Spinal cord (tissue), 10 donors: Measurements from ENCODE around the gene IFT25. TPM values are rescaled to one million over a fixed set of nuclear protein-coding genes. Genes with fewer than 3 reads are reported as not detected.
"Not testable (repeated sequence)": the region's sequence is repeated elsewhere in the genome, so short reads cannot be mapped to it uniquely, and the experiment has no call there.

Source experiments
- DNase-seq, 6 donors: peaks; one replicate each; pipeline versions ENCODE4 v3.0.0 to v3.0.0-alpha.2; 2013 to 2015; ENCODE audit warnings: low spot score in 6 of 6, low read depth in 4 of 6
- H3K27ac ChIP-seq: one replicate; pipeline ENCODE4 v1.5.1; 2013; ENCODE audit warnings: low read depth, low read length, control low read depth
- H3K27me3 ChIP-seq: one replicate; pipeline ENCODE4 v1.6.1; 2013; ENCODE audit warnings: low read length; ENCODE audit not compliant: control insufficient read depth, insufficient read depth
- H3K36me3 ChIP-seq: one replicate; pipeline ENCODE4 v1.6.1; 2013; ENCODE audit warnings: low read length; ENCODE audit not compliant: control insufficient read depth, insufficient read depth
- H3K4me1 ChIP-seq: one replicate; pipeline ENCODE4 v1.6.1; 2013; ENCODE audit warnings: low read length; ENCODE audit not compliant: control insufficient read depth, insufficient read depth
- H3K4me3 ChIP-seq: one replicate; pipeline ENCODE4 v1.5.1; 2013; ENCODE audit warnings: low read depth, low read length, control low read depth
- H3K9me3 ChIP-seq: one replicate; pipeline ENCODE4 v1.6.1; 2013; ENCODE audit warnings: low read length; ENCODE audit not compliant: control insufficient read depth, insufficient read depth
- WGBS: methylation state at CpG from one replicate; pipeline ENCODE4 v1.1.5; 2013; ENCODE audit warnings: missing lambda C conversion rate; ENCODE audit not compliant: insufficient coverage; 5-methylcytosine and 5-hydroxymethylcytosine counted together
- polyA plus RNA-seq, 2 donors: library from polyadenylated mRNA; unstranded; fragments of 120-200 nt; gene quantifications; one replicate each; pipeline ENCODE4 v1.2.1, GENCODE V29; 2013; ENCODE audit not compliant: insufficient read length in 2 of 2
- total RNA-seq, 2 donors: library from RNA; depleted of rRNA in 1 of 2; stranded (reverse); fragments of 120-200 nt in 1 of 2; fragments of >200 nt in 1 of 2; gene quantifications; one replicate each; pipeline versions ENCODE4 v1.2.3 to v1.2.4, GENCODE V29; 2013 to 2014
- donor health status: healthy.

IFT25 gene
- total and polyA plus RNA-seq, 4 donors, result 38.7 to 57.7 (median 51.5) TPM

GRCh38 chr1:53979712-53980450, 34.4 kb upstream of the IFT25 start:
- no peaks in the 10 kb centered on the region for H3K9me3 ChIP-seq
- 81% methylated on average over 13 of the region's 13 CpGs for WGBS
- no peaks in the 10 kb centered on the region for H3K27me3 ChIP-seq
- DNase-seq, result peak in 1 of 6 donors; percentile 34
- no peak overlapping the region for H3K27ac ChIP-seq
- H3K4me3 ChIP-seq, result no peak overlapping the region
- H3K36me3 ChIP-seq, result peaks cover 5% of the 10 kb centered on the region
- H3K4me1 ChIP-seq, result peaks cover 13% of the 10 kb centered on the region

GRCh38 chr1:53975861-53976260, 30.4 kb upstream of the IFT25 start:
- H3K9me3 ChIP-seq, result no peaks in the 10 kb centered on the region
- 96% methylated on average over 2 of the region's 7 CpGs for WGBS
- no peaks in the 10 kb centered on the region for H3K27me3 ChIP-seq
- no peak overlapping the region for H3K27ac ChIP-seq
- DNase-seq, result no peak
- peaks cover 4% of the 10 kb centered on the region for H3K4me1 ChIP-seq
- H3K36me3 ChIP-seq, result peaks cover 8% of the 10 kb centered on the region
- no peak overlapping the region for H3K4me3 ChIP-seq

GRCh38 chr1:53971718-53972117, 26.2 kb upstream of the IFT25 start:
- Histone ChIP-seq H3K36me3 (peaks cover 25% of the 10 kb centered on the region), H3K4me3 (no peak overlapping the region), H3K9me3 (no peaks in the 10 kb centered on the region), H3K27me3 (no peaks in the 10 kb centered on the region), H3K4me1 (no peaks in the 10 kb centered on the region), H3K27ac (no peak overlapping the region)
- WGBS, result 100% methylated on average over 1 of the region's 2 CpGs
- no peak for DNase-seq

- not testable (repeated sequence) for H3K27ac ChIP-seq, H3K4me1 ChIP-seq, H3K27me3 ChIP-seq, H3K4me3 ChIP-seq, H3K9me3 ChIP-seq, DNase-seq
- H3K36me3 ChIP-seq, result peaks cover 28% of the 10 kb centered on the region
- WGBS, result 80% methylated on average over 1 of the region's 2 CpGs
These were observed 23.8 kb upstream of the IFT25 start for GRCh38 chr1:53969323-53969722.

GRCh38 chr1:53968125-53968513, 22.6 kb upstream of the IFT25 start:
- no peak for DNase-seq
- Histone ChIP-seq H3K4me1 (no peaks in the 10 kb centered on the region), H3K9me3 (no peaks in the 10 kb centered on the region), H3K27me3 (no peaks in the 10 kb centered on the region), H3K27ac (no peak overlapping the region), H3K36me3 (peaks cover 35% of the 10 kb centered on the region), H3K4me3 (no peak overlapping the region)
- 83% methylated on average over 1 of the region's 2 CpGs for WGBS

- 83% methylated on average over 4 of the region's 7 CpGs for WGBS
- Histone ChIP-seq H3K4me1 (no peaks in the 10 kb centered on the region), H3K9me3 (no peaks in the 10 kb centered on the region), H3K4me3 (no peak overlapping the region), H3K27me3 (no peaks in the 10 kb centered on the region), H3K27ac (no peak overlapping the region), H3K36me3 (peaks cover 39% of the 10 kb centered on the region)
- no peak for DNase-seq
These were observed 22.1 kb upstream of the IFT25 start for GRCh38 chr1:53967409-53968124.

- Histone ChIP-seq H3K27ac (no peak overlapping the region), H3K36me3 (peaks cover 39% of the 10 kb centered on the region), H3K4me1 (no peaks in the 10 kb centered on the region), H3K27me3 (no peaks in the 10 kb centered on the region), H3K9me3 (no peaks in the 10 kb centered on the region), H3K4me3 (no peak overlapping the region)
- 74% methylated on average over 2 of the region's 3 CpGs for WGBS
- no peak for DNase-seq
These were observed 21.3 kb upstream of the IFT25 start for GRCh38 chr1:53966794-53967193.

- DNase-seq, result no peak
- H3K4me3 ChIP-seq, result no peak overlapping the region
- 84% methylated on average over 5 of the region's 5 CpGs for WGBS
- no peaks in the 10 kb centered on the region for H3K27me3 ChIP-seq
- no peaks in the 10 kb centered on the region for H3K9me3 ChIP-seq
- H3K4me1 ChIP-seq, result no peaks in the 10 kb centered on the region
- peaks cover 34% of the 10 kb centered on the region for H3K36me3 ChIP-seq
- no peak overlapping the region for H3K27ac ChIP-seq
These were observed 18.6 kb upstream of the IFT25 start for GRCh38 chr1:53964109-53964508.

- peaks cover 38% of the 10 kb centered on the region for H3K36me3 ChIP-seq
- 92% methylated on average over 3 of the region's 4 CpGs for WGBS
These were observed 18.0 kb upstream of the IFT25 start for GRCh38 chr1:53963460-53963859.

GRCh38 chr1:53962395-53962794, 16.9 kb upstream of the IFT25 start:
- Histone ChIP-seq H3K4me1 (no peaks in the 10 kb centered on the region), H3K9me3 (no peaks in the 10 kb centered on the region), H3K27ac (no peak overlapping the region), H3K27me3 (no peaks in the 10 kb centered on the region), H3K4me3 (no peak overlapping the region), H3K36me3 (peaks cover 31% of the 10 kb centered on the region)
- WGBS, result 100% methylated on average over 1 of the region's 4 CpGs
- no peak for DNase-seq

More at GRCh38 chr1:53963460-53963859, 18.0 kb upstream of the IFT25 start:
- H3K4me3 ChIP-seq, result no peak overlapping the region
- DNase-seq, result no peak
- no peak overlapping the region for H3K27ac ChIP-seq
- H3K9me3 ChIP-seq, result no peaks in the 10 kb centered on the region
- H3K4me1 ChIP-seq, result no peaks in the 10 kb centered on the region
- H3K27me3 ChIP-seq, result no peaks in the 10 kb centered on the region
